Activated T-cell treated with anti-CD3 and anti-CD28 coated beads, Interleukin-2, amount 50 U/mL, for 4 hours (primary cell): ENCODE measurements around the gene PAM16. TPM values are rescaled to one million over a fixed set of nuclear protein-coding genes. Genes with fewer than 3 reads are reported as not detected.
A peak's percentile ranks its signal among the peaks of the same experiment; 100 is the strongest.

Source experiments
- ATAC-seq, 2 donors: fragments of 200-7000 bp; cut with Tn5 transposase; one replicate each; pipeline ENCODE4 v1.10.0; 2021
- DNase-seq: peaks from one replicate; pipeline ENCODE4 v3.0.0-alpha.2; 2020
- H3K27me3 Mint-ChIP-seq: one replicate; pipeline ENCODE4 v1.8.0; 2021; ENCODE audit warnings: low read depth, mixed read lengths
- H3K36me3 Mint-ChIP-seq: one replicate; pipeline ENCODE4 v1.8.0; 2022; ENCODE audit warnings: mixed read lengths; ENCODE audit not compliant: insufficient read depth
- H3K4me1 Mint-ChIP-seq: one replicate; pipeline ENCODE4 v1.8.0; 2021; ENCODE audit warnings: low read depth, mixed read lengths
- H3K4me3 Mint-ChIP-seq: one replicate; pipeline ENCODE4 v1.8.0; 2021; ENCODE audit warnings: mild to moderate bottlenecking, moderate library complexity, mixed read lengths
- H3K9me3 Mint-ChIP-seq: one replicate; pipeline ENCODE4 v1.8.0; 2021; ENCODE audit warnings: mixed read lengths
- total RNA-seq, 3 donors: library from RNA; stranded (reverse); gene quantifications; one replicate each; pipeline ENCODE4 v1.2.1, GENCODE V29; 2021

The PAM16 gene
- total RNA-seq, 3 donors from 2014 or later: 112 to 131 (median 125) TPM

DNA sequence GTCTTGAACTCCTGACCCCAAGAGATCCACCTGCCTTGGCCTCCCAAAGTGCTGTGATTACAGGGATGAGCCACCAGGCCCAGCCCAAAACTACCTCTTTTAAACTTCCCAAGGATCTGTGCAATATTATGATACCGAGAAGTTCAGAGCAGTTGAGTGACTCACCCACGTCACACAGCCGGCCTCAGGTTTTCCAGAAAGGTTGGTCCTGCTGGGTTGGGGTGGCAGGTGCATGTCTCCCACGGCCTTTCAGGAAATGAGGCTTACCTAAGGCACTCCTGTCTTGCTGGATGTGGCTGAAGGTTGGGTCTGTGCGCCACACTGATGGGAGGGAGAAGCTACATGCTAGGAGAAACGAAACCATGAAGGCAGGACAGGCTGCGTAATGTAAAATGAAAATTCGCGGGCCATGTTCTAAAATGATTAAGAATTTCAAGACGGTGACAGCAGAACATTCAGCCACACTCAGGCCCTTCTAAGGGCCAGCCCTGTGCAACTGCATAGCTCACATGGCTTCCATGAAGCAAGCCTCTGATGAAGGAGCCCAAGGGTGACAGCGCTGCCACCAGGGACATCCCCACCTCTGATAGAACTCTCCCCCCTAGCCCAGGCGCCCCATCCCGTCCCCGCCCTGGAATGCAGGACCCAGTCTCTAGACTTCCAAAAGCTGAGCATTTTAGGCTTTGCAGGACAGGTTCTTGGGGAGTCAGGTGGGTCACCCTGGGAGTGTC, 41.9 kb downstream of the PAM16 start:
- Mint-ChIP-seq H3K9me3 (no peaks in the 10 kb centered on the region), H3K36me3 (peaks cover 4% of the 10 kb centered on the region), H3K4me1 (peaks cover 34% of the 10 kb centered on the region), H3K4me3 (peak overlapping the region; percentile 73), H3K27me3 (peaks cover 5% of the 10 kb centered on the region)
- DNase-seq: no peak
- no peak for ATAC-seq

DNA sequence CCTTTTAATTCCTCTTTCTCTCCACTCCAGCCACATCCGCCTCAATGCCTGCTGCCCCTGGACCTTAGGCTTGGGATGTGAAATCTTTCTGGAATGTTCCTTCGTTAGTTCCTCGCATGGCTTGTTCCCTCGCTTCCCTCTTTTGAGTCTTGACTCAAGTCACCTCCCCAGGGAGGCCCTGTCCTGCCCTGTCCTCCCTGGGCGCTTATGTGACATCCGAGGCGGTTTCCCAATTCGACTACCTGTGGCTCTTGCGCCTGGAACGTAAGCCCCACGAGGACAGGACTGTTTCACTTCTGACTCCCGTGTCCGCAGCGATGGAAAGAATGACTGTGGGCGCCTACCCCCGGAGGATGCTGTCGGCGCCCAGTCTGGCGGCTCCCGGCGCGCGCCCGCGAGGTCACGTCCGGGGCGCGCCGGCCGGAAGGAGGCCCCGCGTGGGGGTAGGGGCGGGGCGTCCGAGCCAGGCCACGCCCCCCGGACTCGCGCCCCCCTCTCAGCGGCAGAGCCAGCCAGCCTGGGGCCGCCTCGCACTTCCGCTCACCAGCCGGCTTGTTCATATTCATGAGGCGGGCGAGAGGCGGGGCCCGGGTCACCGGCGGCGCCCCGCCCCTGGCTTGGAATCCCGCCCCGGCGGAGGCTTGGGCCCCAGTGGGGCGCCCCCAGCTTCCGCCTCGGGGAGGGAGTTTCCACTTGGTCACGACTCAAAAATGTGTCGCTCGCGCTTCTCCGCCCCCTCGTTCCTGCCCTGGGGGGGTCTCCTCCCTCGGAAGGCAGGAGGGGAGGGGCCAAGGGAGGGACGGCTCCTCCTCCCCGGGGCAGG, 43.7 kb downstream of the PAM16 start:
- Mint-ChIP-seq H3K4me1 (peaks cover 35% of the 10 kb centered on the region), H3K36me3 (peaks cover 6% of the 10 kb centered on the region), H3K9me3 (no peaks in the 10 kb centered on the region), H3K4me3 (peak overlapping the region; percentile 86), H3K27me3 (no peaks in the 10 kb centered on the region)
- ATAC-seq (peak; percentile 94 to 95), DNase-seq (peak; percentile 95)

DNA sequence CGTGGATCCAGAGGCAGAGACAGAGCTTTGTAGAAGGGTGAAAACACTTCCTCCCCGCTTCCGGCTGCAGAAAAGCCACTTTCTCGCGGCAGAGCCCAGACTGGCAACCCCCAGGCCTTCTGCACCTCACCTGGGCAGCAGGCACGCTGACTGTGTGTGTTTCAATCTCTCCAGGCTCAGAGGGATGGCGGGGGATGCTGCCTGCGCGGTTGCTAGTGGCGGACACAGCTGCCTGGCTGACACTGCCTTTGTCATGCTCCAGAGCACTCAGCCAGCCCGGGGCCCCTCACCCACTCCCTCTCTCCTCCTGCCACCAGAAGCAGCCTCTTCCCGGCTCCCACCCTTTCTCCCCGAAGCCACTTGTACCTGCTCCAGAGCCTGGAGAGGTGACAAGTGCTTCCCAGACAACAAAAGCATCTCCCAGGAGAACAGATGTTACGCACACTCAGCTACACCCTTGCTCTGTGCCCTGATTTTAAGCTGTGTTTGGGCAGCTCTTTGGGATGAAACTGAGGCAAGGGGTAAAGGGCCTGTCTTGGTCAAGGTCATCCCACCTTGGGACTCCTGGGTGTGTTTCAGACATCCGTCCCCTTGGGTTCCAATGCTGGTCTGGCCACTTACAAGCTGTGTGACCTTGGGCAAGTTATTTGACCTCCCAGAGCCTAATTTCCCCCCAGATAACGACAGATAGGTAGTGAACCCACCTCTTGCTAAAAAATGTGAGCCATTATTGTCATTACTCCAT, 44.5 kb downstream of the PAM16 start:
- peaks cover 8% of the 10 kb centered on the region for H3K36me3 Mint-ChIP-seq
- H3K4me3 Mint-ChIP-seq: peak overlapping the region; percentile 86
- DNase-seq (peak; percentile 35), ATAC-seq (no peak)
- no peaks in the 10 kb centered on the region for H3K27me3 Mint-ChIP-seq
- no peaks in the 10 kb centered on the region for H3K9me3 Mint-ChIP-seq
- peaks cover 35% of the 10 kb centered on the region for H3K4me1 Mint-ChIP-seq

DNA sequence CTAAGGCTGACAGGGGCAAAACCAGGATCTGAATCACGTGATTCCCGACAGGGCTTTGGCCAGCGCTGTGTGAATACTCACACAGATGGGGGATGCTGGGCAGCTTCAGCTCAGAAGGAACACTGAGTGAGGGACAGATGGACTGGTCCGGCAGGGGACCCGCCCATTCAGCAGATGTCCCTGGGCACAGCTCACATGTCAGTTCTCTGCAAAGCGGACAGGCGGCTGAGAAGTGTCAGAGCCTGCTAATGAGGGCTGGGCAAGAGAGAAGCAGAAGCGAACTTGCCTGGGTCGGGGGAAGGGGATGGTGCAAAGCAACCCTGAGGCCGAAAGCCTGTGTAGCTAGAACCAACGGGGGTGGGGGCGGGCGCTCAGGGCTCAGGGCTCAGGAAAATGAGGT, 47.1 kb downstream of the PAM16 start:
- DNase-seq: no peak
- ATAC-seq: no peak
- no peak overlapping the region for H3K4me3 Mint-ChIP-seq

DNA sequence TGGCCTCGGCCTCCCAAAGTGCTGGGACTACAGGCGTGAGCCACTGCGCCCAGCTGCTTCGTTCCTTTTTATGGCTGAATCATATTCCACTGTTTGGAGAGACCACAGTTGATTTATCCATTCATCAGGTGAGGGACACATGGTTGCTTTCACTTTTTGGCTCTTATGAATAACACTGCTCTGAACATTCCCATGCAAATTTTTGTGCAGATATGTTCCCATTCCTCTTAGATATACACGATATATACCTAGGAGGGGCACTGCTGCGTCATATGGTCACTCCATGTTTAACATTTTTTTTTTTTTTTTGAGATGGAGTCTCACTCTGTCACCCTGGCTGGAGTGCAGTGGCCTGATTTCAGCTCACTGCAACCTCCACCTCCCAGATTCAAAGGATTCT, 49.2 kb downstream of the PAM16 start:
- Mint-ChIP-seq H3K4me1 (peaks cover 22% of the 10 kb centered on the region), H3K4me3 (no peak overlapping the region), H3K36me3 (peaks cover 6% of the 10 kb centered on the region), H3K9me3 (no peaks in the 10 kb centered on the region), H3K27me3 (no peaks in the 10 kb centered on the region)
- ATAC-seq (no peak), DNase-seq (no peak)

More for the DNA sequence above, 47.1 kb downstream of the PAM16 start:
- Mint-ChIP-seq H3K36me3 (peaks cover 9% of the 10 kb centered on the region), H3K4me1 (peaks cover 28% of the 10 kb centered on the region), H3K27me3 (no peaks in the 10 kb centered on the region), H3K9me3 (no peaks in the 10 kb centered on the region)

DNA sequence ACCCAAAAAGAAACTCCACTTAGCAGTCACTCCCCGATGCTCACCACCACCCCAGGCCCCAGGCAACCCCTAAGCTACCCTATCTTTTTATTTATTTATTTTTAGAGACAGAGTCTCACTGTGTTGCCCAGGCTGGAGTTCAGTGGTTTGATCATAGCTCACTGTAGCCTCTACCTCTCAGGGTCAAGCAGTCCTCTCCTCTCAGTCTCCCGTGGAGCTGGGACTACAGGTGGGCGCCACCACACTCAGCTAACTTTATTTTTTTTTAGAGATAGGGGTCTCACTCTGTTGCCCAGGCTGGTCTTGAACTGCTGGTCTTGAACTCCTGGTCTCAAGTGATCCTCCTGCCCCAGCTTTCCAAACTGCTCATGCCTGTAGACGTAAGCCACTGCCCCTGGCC, 49.9 kb downstream of the PAM16 start:
- DNase-seq (no peak), ATAC-seq (no peak)
- H3K4me3 Mint-ChIP-seq: no peak overlapping the region
- H3K9me3 Mint-ChIP-seq: no peaks in the 10 kb centered on the region
- H3K27me3 Mint-ChIP-seq: no peaks in the 10 kb centered on the region
- peaks cover 6% of the 10 kb centered on the region for H3K36me3 Mint-ChIP-seq
- H3K4me1 Mint-ChIP-seq: peaks cover 14% of the 10 kb centered on the region

DNA sequence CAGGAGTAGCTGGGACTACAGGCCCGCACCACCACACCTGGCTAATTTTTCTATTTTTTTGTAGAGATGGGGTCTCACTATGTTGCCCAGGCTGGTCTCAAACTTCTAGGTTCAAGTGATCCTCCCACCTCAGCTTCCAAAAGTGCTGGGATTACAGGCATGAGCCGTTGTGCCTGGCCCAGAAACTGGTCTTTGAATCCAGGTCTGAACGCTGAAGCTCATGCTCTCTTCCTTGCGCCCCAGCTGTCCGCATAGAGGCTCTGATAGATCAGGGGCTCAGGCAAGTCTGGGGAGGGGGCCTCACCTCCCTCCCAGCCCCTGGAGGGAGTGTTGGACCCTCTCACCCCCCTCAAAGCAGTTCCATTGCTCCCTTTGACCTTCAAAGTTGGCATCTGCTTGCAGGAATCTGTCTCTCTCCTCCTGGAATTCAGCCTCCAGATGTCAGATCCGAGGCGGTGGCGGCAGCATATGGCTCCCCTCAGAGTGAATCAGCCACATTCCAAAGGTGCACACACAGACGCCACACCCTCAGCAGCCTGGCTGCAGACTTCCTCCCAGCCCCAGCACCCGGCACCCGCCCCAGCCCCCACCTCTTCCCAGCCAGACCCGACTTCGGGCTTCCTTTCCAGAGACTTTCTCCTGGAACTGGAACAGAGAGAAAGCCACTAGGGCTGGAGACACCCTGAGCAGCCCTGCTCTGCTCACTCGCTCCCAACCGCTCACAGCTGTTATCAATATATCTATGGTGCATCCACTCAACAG, 52.2 kb downstream of the PAM16 start:
- H3K4me1 Mint-ChIP-seq: peaks cover 3% of the 10 kb centered on the region
- ATAC-seq: no peak
- no peak overlapping the region for H3K4me3 Mint-ChIP-seq
- no peaks in the 10 kb centered on the region for H3K27me3 Mint-ChIP-seq
- no peak for DNase-seq
- H3K9me3 Mint-ChIP-seq: no peaks in the 10 kb centered on the region
- peaks cover 4% of the 10 kb centered on the region for H3K36me3 Mint-ChIP-seq

DNA sequence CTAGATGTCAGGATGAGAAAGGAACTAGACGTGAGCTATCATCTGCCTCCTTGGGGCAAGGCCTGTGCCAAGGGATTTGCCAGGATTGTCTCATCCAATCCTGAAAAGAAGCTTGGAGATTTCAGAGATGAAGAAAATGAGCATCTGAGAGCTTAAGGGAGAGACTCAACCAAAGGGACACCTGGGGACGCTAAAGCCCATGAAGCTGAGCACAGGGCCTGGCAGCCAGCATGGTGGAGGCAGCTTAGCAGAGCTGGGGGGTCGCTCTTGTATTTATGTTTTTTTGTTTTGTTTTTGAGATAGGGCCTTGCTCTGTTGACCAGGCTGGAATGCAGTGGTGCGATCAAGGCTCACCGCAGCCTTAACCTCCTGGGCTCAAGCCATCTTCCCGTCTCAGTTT, 53.6 kb downstream of the PAM16 start:
- Mint-ChIP-seq H3K36me3 (peaks cover 3% of the 10 kb centered on the region), H3K9me3 (no peaks in the 10 kb centered on the region)
- no peak for ATAC-seq

DNA sequence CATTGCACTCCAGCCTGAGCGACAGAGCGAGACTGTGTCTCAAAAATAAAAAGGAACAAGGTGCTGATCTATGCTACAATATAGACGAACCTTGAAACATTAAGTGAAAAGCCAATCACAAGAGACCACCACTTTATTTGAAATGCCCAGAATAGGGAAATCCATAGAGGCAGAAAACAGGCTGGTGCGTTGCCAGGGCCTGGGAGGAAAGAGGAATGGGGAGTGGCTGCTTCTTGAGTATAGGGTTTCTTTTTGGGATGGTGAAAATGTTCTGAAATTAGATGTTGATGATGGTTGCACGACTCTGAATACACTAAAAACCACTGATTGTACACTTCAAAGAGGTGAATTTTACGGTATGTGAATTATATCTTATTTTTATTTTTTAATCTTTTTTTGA, 55.5 kb downstream of the PAM16 start:
- Mint-ChIP-seq H3K36me3 (no peaks in the 10 kb centered on the region), H3K27me3 (peaks cover 8% of the 10 kb centered on the region), H3K4me3 (no peak overlapping the region), H3K4me1 (peaks cover 2% of the 10 kb centered on the region), H3K9me3 (no peaks in the 10 kb centered on the region)
- DNase-seq (no peak), ATAC-seq (no peak)

More for the DNA sequence above, 53.6 kb downstream of the PAM16 start:
- peaks cover 7% of the 10 kb centered on the region for H3K27me3 Mint-ChIP-seq
- H3K4me1 Mint-ChIP-seq: peaks cover 2% of the 10 kb centered on the region
- no peak overlapping the region for H3K4me3 Mint-ChIP-seq
- no peak for DNase-seq

DNA sequence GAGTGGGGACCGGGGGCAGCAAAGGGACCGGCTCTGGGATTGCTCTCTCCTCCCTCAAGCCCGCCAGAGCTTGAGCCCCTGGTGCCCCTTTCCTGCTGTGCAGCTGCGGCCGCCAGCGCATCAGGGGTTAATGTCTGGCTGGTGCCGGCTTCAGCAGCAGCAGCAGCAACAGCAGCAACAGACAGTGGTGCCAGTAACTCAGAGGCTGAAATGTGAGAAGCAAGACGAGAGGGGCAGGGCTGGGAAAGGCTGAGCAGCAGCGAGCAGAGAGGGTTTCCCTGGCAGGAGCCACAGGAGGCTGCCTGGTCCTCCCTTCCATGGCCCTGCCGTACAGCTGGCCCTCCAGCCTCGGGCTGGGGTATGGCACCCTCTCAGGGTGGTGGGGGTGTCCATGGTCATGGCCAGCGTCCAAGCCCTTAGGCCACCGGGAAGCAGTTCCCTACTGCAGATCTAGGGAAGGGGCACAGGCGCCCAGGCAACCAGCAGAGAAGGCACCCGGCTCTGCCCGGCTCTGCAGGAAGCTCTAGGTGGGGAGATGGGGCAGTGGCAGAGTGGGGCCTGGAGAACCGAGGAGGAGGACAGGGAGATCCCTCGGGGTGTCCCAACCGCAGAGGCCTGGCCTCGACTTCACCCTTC, 57.2 kb downstream of the PAM16 start:
- H3K36me3 Mint-ChIP-seq: no peaks in the 10 kb centered on the region
- no peaks in the 10 kb centered on the region for H3K9me3 Mint-ChIP-seq

DNA sequence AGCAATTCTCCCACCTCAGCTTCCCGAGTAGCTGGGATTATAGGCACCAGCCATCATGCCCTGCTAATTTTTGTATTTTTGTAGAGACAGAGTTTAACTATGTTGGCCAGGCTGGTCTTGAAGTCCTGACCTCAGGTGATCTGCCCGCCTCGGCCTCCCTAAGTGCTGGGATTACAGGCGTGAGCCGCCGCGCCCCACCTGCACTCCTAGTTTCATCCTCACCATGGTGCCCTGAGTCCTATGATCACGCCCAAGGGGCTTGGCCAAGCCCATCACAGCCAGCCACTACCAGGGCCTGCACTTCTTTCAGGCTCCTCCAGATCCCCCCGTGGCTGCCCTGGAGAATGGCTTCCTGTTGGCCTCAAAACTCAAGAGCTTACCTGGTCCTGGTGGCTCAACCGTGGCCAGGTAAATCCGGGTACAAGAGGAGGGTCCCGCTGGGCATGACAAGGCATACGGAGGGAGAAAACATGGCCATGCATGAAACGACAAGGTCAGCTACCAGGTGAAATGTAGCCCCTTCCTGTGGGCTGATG, 57.9 kb downstream of the PAM16 start:
- Mint-ChIP-seq H3K27me3 (peaks cover 9% of the 10 kb centered on the region), H3K4me3 (no peak overlapping the region), H3K9me3 (no peaks in the 10 kb centered on the region), H3K36me3 (no peaks in the 10 kb centered on the region), H3K4me1 (peaks cover 4% of the 10 kb centered on the region)
- no peak for DNase-seq
- ATAC-seq: no peak

More for the DNA sequence above, 57.2 kb downstream of the PAM16 start:
- ATAC-seq (no peak), DNase-seq (no peak)
- peaks cover 9% of the 10 kb centered on the region for H3K27me3 Mint-ChIP-seq
- no peak overlapping the region for H3K4me3 Mint-ChIP-seq
- H3K4me1 Mint-ChIP-seq: peaks cover under 1% of the 10 kb centered on the region

DNA sequence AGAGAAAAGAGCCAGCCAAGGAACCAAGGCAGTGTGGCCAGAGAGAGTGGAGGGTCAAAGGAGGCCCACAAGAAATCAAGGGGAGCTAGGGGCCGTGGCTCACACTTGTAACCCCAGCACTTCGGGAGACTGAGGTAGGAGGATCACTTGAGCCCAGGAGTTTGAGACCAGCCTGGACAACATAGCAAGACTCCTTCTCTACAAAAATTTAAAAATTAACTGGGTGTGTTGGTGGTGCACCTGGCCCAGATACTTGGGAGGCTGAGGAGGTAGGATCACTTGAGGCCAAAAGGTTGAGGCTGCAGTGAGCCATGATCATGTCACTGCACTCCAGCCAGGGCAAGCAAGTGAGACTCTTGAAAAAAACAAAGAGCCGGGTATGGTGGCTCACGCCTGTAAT, 59.4 kb downstream of the PAM16 start:
- no peaks in the 10 kb centered on the region for H3K36me3 Mint-ChIP-seq
- peaks cover 8% of the 10 kb centered on the region for H3K4me1 Mint-ChIP-seq

More for the DNA sequence above, 59.4 kb downstream of the PAM16 start:
- H3K9me3 Mint-ChIP-seq: no peaks in the 10 kb centered on the region
- peaks cover 9% of the 10 kb centered on the region for H3K27me3 Mint-ChIP-seq
- no peak overlapping the region for H3K4me3 Mint-ChIP-seq
- ATAC-seq (no peak), DNase-seq (no peak)
